Right renal pelvis (tissue), 4 donors: Measurements from ENCODE around the gene PLCB3. TPM values are rescaled to one million over a fixed set of nuclear protein-coding genes. Genes with fewer than 3 reads are reported as not detected.
"Not testable (repeated sequence)": the region's sequence is repeated elsewhere in the genome, so short reads cannot be mapped to it uniquely, and the experiment has no call there.

Source experiments
- DNase-seq, 4 donors: peaks; one replicate each; pipeline ENCODE4 v3.0.0-alpha.2; 2013; ENCODE audit warnings: low read depth in 4 of 4, low spot score in 3 of 4, missing footprints in 1 of 4
- polyA plus RNA-seq, 4 donors: library from polyadenylated mRNA; unstranded; fragments of 120-200 nt; gene quantifications; one replicate each; pipeline ENCODE4 v1.2.1, GENCODE V29; 2013; ENCODE audit not compliant: insufficient read length in 4 of 4

The PLCB3 gene
- polyA plus RNA-seq, 4 donors, result 12.2 to 15.1 (median 13.8) TPM

DNA sequence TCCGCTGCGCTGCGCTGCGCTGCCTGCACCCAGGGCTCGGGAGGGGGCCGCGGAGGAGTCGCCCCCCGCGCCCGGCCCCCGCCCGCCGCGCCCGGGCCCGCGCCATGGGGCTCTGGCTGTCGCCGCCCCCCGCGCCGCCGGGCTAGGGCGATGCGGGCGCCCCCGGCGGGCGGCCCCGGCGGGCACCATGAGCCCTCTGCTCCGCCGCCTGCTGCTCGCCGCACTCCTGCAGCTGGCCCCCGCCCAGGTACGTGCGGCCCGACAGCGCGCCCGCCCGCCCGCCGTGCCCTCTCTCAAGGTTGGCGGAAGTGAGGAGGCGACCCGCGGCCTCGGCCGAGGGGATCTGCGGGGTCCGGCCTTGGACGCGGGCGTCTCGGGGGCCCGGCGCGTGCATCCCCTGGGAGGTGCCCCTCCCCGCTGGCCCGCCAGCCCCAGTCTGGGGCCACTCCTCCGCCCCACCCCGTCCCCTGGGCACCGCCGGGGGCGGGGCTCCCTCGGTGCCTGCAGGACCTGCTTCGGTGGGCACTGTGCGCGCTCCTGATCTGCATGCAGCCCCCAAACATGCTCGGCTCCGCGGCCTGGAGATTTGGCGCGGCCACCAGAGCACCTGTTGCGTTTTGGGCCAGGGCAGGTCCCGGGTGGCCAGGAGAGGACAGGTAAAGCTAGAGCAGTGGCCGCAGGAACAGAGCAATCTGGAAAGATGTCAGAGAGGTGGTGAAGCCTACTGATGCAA lies 16.5 kb upstream of the PLCB3 start:
- DNase-seq, result no peak

- DNase-seq, result no peak
Measured at GRCh38 chr11:64235437-64236161, 15.7 kb upstream of the PLCB3 start.

- DNase-seq, result no peak
Measured at GRCh38 chr11:64237484-64237951, 13.8 kb upstream of the PLCB3 start.

DNA sequence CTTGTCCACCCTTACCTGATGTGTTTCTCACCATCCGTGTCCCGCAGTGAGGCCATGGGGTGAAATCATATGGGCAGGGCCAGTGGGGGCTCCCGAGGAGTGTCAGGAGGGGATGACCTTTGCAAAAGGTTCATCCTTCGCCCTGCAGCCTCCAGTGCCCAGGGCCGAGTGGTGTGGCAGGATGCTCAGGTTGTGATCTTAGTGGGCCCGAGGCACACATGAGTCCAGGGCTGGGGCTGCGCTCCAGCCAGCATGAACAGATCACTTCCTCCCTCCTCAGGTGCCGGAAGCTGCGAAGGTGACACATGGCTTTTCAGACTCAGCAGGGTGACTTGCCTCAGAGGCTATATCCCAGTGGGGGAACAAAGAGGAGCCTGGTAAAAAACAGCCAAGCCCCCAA lies 13.3 kb upstream of the PLCB3 start:
- DNase-seq, result no peak

DNA sequence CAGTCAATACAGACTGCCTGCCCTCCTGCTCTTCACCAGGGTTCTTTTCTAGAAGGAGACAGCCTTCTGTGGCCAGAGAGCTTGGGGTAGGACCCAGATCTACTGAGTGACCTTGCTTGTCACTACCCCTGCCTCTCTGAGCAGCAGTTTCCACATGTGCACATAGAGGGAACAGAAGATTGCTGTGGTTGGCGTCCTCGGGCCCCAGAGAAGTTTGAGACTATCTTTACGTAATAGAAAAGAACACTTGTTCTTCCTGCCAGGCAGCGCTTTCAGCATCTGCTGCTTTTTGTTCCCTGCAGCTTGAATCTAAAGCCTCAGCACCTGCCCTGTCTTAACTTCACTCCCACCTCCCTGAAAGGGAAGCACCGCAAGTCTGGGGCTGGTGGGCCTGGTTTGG lies 12.3 kb upstream of the PLCB3 start:
- no peak for DNase-seq

- no peak for DNase-seq
Measured at GRCh38 chr11:64239662-64240434, 11.5 kb upstream of the PLCB3 start.

DNA sequence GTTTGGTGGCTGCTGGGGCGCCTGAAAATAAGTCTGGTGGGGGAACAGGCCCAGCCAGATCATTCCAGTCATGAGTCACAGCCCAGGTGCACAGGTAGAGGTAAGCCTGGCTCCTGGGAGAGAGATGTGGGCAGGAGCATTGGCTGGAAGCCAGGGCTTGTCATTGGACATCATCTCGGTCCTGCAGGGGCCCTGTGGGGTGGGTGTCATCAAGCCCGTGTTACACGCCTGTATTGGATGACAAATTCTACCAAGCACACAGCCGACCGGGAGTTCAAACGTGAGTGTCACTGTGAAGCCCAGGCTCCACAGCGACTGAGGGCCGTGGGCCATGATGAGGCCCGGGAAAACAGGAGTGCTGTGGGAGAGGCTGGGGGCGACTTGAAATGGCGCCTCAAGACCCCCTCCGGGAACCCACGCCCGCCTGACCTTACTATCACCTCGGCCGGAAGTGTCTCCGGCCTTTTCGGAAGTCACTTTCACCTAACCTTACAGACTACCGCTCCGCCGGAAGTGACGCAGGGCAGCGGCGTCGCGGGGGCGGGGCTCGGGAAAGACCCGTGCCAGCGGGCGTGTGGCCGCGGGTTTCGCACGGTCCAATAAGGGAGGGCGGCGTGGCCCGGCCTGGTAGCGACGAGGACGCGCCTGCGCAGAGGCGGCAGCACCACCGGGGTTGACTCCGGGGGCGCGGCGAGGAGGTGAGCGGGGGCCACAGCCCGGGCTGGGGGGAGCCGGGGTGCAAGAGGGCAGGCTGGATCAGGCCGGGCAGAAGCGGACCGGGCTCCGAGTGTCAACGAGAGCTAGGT lies 10.7 kb upstream of the PLCB3 start, which contains the start of gene FKBP2:
Gene FKBP2 (plus strand): TSS at position 661 of the 806 bp plus-strand sequence. CDS start 1,293 bp downstream, outside the sequence.
- DNase-seq, result peak; percentile 91 to 95 (median 92)

DNA sequence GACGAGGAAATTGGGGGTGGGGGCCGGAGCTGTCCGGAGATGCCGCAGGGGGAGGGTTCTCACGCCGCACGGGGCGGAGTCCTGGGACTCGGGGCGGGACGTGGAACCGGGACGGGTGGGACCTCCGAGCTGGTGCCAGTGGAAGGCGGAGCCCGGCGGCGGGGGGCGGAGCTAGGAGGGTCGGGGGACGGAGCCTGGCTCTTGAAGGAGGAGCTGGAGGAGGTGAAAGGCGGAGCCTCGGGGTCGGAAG lies 10.2 kb upstream of the PLCB3 start:
- peak; percentile 98 to 100 (median 98) for DNase-seq

DNA sequence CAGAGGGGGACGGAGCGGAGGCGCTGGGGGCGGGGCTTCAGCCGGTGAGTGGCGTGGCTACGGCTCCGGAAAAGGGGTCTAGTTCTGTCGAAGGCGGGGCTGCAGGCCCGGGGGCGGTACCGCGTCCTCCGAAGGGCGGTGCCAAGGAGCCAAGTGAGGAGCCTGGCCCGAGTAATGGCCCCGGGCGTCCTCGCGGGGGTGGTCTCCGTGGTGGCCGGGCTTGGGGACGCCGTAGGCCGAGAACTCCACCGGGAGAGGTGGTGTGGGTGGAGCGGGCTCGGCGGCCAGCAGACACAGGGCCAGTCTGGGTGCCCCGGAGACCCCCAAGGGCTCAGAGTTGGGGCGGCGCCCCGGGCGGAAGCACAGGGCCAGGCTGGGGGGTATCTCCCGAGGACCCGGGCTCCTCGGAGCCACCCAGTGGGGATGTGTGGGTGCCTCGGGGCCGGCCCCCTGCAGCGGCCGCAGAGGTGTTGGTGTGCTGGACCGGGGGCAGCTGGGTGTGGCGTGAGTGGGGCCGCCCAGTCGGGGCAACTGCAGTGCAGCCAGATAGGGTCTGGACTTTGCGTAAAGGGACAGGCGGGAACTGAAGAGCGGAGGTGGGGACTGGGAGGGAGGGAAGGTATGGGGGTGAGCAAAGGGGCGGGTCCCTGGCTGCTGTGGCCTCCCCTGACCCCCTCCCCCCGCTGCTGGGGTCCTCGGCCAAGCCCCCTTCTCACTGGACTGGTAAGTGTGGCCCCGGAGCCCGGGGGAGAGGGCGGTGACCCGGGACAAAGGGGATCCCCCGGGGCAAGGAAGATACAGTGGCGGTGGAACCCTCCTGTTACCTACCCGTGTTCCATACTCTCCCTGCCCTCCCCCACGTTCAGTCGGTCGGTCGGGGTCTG lies 9.6 kb upstream of the PLCB3 start:
- no peak for DNase-seq

DNA sequence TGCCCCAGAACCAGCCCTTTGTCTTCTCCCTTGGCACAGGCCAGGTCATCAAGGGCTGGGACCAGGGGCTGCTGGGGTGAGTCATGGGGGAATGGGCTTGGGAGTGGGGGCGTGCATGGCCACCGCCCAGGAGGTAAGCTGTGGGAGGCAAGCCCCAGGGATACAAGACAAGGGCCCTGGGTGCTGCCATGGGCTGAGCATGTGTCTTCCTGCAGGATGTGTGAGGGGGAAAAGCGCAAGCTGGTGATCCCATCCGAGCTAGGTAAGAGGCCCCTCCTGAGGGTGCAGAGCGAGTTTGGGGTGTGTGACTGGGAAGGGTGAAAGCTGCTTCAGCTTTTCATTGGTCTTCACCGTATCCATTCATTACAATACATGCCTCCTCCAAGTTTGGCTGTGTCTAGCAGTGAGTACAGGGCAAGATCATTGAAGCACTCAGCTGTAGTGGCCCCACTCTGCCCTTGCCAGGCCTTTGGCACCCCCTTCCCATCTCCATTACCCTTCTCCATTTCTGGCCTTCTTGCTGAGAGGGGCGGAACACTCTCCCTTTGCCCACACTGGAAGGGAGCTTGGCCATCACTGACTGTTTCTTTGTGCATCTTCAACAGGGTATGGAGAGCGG lies 8.0 kb upstream of the PLCB3 start:
- no peak for DNase-seq

- no peak for DNase-seq
Measured at GRCh38 chr11:64244107-64244506, 7.2 kb upstream of the PLCB3 start.

- DNase-seq, result no peak
Measured at GRCh38 chr11:64244966-64245365, 6.4 kb upstream of the PLCB3 start.

DNA sequence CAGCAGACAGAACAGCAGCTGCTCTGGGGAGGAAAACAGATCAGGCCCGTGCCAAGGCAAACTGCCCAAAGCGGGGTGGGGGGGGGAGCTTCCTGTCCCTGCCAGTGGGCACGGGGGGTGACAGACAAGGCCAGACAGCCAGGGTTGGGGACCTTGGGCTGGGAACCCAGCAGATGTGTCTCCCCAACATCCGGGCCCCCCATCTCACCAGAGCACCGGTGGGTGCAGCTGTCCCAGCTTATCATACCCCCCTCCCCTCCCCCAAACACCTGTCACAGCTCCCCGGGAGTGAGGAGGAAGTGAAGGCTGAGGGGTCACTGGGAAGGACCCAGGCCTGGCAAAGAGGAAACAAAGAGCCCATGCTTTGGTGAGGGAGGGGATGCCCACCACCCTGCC lies 5.9 kb upstream of the PLCB3 start:
- no peak for DNase-seq

GRCh38 chr11:64245797-64246620 lies 5.3 kb upstream of the PLCB3 start:
- no peak for DNase-seq

- DNase-seq, result not testable (repeated sequence)
Measured at GRCh38 chr11:64246621-64246870, 4.8 kb upstream of the PLCB3 start.

DNA sequence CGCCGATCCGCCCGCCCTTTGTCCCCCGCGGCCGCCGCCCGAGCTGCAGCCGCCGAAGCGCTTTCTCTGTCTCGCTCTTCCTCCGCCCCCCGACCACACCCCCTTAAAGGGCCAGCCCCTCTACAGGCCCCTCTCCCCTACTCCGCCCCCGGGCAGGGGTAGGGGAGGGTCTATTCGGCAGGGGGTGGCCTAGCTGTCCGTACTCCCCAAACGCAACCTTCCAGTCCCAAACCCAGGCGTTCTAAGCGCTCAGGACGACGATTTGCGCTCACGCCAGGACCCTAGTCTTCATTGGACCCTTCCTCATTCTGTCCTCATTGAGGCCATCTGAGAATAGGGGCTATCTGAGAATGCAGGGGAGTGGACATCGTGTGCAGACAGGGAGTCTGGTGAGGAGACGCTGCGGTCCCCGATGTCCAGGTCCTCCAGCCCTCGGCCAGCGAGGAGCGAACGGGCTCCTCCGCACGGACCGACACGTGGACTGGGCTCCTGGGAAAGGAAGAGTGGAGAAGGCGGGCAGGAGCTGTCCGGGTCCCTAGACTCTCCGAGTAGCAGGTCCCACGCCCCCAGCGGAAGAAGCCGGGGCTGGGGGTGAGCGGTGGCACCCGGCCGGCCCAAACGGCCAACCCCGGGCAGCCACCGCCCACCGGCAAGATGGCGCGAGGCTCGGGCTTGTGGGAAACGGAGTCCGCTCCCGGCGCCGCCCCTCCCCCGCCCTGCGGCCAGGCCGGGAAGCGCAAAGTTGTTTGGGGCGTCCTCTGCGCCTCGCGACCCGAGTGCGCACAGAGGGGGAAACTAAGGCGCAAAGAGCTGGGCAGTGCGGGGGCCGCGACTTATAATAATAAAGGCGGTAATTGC lies 4.2 kb upstream of the PLCB3 start, which contains the start of gene PPP1R14B:
Gene PPP1R14B (minus strand): TSS at position 73 of the 858 bp plus-strand sequence. CDS start 270 bp downstream, outside the sequence.
- DNase-seq, result no peak

DNA sequence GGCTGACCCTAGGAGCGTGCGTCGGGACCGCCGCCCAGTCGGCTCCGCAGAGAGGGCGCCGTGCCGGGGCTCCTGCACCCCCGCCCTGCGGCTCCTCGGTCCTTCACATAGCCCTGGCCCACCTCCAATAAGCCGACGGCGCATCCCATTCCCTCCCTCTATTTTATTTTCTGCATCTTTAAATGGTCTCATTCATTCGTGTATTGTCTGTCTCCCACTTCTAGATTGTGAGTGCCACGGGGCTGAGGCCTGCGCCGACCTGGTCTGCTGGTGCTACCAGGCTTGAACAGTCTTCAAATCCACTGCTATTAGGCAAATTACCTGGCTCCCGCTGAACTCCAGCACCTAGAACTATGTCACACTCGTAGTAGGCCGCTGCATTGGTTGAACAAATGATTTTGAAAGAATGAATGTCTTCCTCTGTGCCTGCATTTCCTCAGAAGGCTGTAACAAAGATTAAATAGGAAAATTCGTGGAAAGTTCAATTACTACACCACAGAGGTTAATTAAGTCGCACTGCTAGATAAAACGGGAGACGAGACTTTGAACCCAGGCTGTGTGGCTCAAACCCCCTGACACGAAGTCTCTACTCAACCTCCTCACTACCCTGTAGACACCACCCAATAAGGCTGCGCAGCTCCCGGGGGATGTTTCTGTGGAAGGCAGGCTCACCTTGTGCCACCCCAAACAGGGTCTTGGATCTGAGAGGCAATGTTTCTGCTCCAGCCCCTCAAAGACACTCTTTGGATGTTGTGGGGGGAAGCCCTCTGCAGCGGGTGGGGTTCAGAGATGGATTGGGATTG lies 3.4 kb upstream of the PLCB3 start:
- DNase-seq, result no peak
